Transverse colon (tissue), 4 donors: ENCODE results near the gene ECHS1. TPM values are rescaled to one million over a fixed set of nuclear protein-coding genes. Genes with fewer than 3 reads are reported as not detected.
A peak's percentile ranks its signal among the peaks of the same experiment; 100 is the strongest.
"Not testable (repeated sequence)": the region's sequence is repeated elsewhere in the genome, so short reads cannot be mapped to it uniquely, and the experiment has no call there.

ENCODE experiments used
- DNase-seq: peaks from one replicate; pipeline ENCODE4 v3.0.0-alpha.2; 2019
- H3K27ac ChIP-seq, 4 donors: fragments of 200-600 bp; sonication (generic); 2 replicates each; pipeline ENCODE4 v1.5.1; 2016 to 2018; ENCODE audit warnings: inconsistent platforms in 4 of 4
- H3K27me3 ChIP-seq: fragments of 200-600 bp; sonication (generic); 2 replicates; pipeline ENCODE4 v1.5.1; 2017; ENCODE audit warnings: inconsistent platforms
- H3K36me3 ChIP-seq, 4 donors: fragments of 200-600 bp; sonication (generic); 2 replicates each; pipeline ENCODE4 v1.5.1; 2017 to 2019; ENCODE audit warnings: inconsistent platforms in 4 of 4
- H3K4me1 ChIP-seq, 4 donors: fragments of 200-600 bp; sonication (generic); 2 replicates each; pipeline ENCODE4 v1.5.1; 2017 to 2020; ENCODE audit warnings: inconsistent platforms in 4 of 4
- H3K4me3 ChIP-seq, 4 donors: fragments of 200-600 bp; sonication (generic); 1 replicate in 1 of 4; 2 replicates in 3 of 4; pipeline versions ENCODE4 v1.5.1 to v1.6.1; 2017 to 2019; ENCODE audit warnings: inconsistent platforms in 4 of 4
- H3K9me3 ChIP-seq, 2 donors: fragments of 200-600 bp; sonication (generic); 2 replicates each; pipeline ENCODE4 v1.5.1; 2017 to 2019; ENCODE audit warnings: inconsistent platforms in 2 of 2
- CTCF ChIP-seq, 5 experiments: fragments of 200-600 bp in 3 of 5; fragments of 450-650 bp in 2 of 5; sonication (generic) in 3 of 5; IDR thresholded peaks; 1 replicate in 2 of 5; 2 replicates in 3 of 5; pipeline ENCODE4 v1.5.1; 2016 to 2017; ENCODE audit warnings: antibody characterized with exemption in 5 of 5, inconsistent platforms in 3 of 5, mild to moderate bottlenecking in 2 of 5, moderate library complexity in 1 of 5
- EP300 ChIP-seq: sonication (generic); formaldehyde crosslinking; IDR thresholded peaks from one replicate; pipeline ENCODE4 v1.6.1; 2017; ENCODE audit warnings: antibody characterized with exemption, low read depth
- POLR2A ChIP-seq: fragments of 450-650 bp; IDR thresholded peaks from one replicate; pipeline ENCODE4 v1.6.1; 2016; ENCODE audit warnings: antibody characterized with exemption, mild to moderate bottlenecking, moderate library complexity
- POLR2AphosphoS5 ChIP-seq, 3 donors: sonication (generic); formaldehyde crosslinking; IDR thresholded peaks; one replicate each; pipeline ENCODE4 v1.6.1; 2016; ENCODE audit warnings: antibody characterized with exemption in 3 of 3
- WGBS, 2 donors: methylation state at CpG; one replicate each; pipeline ENCODE4 v1.1.5; 2018; ENCODE audit warnings: low coverage in 1 of 2; 5-methylcytosine and 5-hydroxymethylcytosine counted together
- in situ Hi-C, 4 donors: fragments of 200-750 bp; cut with MboI; loops; one replicate each; pipeline versions ENCODE4 v1.15.0 to v1.15.1; 2017; ENCODE audit warnings: low sequenced_read_pairs in 3 of 4, low pct_ligation_motif_present in 1 of 4, low pct_unique_long_range_greater_than_20kb in 1 of 4
- intact Hi-C: fragments of 100-400 bp; cut with DNase I; formaldehyde crosslinking; loops from one replicate; pipeline ENCODE4 v1.15.1; 2023; ENCODE audit warnings: low total_unique reads
- total RNA-seq, 4 donors: library from RNA; depleted of rRNA; stranded (reverse); fragments of >200 nt; gene quantifications; one replicate each; pipeline ENCODE4 v1.1.0, GENCODE V29; 2016

Gene ECHS1
- total RNA-seq, 4 donors from 2014 or later: 48.3 to 165 (median 120) TPM

- Histone ChIP-seq H3K9me3 (no peaks in the 10 kb centered on the region), H3K4me3 (peak overlapping the region; percentile 14 to 45 (median 28)), H3K36me3 (no peaks in the 10 kb centered on the region), H3K27me3 (peaks cover 55% of the 10 kb centered on the region), H3K27ac (no peak overlapping the region), H3K4me1 (peaks cover 12 to 25% (median 23%) of the 10 kb centered on the region in 4 donors)
- WGBS, 2 donors: 6% methylated on average over 47 of the region's 91 CpGs; no CpG with 5 or more reads in 1 of the 2 donors
- TF ChIP-seq POLR2A: no peak
- no peak for TF ChIP-seq EP300
- TF ChIP-seq POLR2AphosphoS5 (IDR thresholded peaks at IDR 0.05): no peak
- no peak for TF ChIP-seq CTCF (IDR thresholded peaks at IDR 0.05)
- DNase-seq: no peak
- in situ Hi-C loops (loop anchor here in 1 of 4 donors (10.0 kb wide), 1 partner anchor 181 kb away; no protein-coding TSS in a partner anchor), intact Hi-C loops (loop anchor here (1.0 kb wide), 1 partner anchor 23 kb away; no protein-coding TSS in a partner anchor)
These were observed 47.5 kb downstream of the ECHS1 start for GRCh38 chr10:133325440-133326222.

- Histone ChIP-seq H3K4me3 (peak overlapping the region in 2 of 4 donors; percentile 33 to 45), H3K36me3 (no peaks in the 10 kb centered on the region), H3K4me1 (peaks cover 12 to 23% (median 20%) of the 10 kb centered on the region in 4 donors), H3K27ac (no peak overlapping the region), H3K9me3 (no peaks in the 10 kb centered on the region), H3K27me3 (peaks cover 52% of the 10 kb centered on the region)
- TF ChIP-seq EP300 (no peak), CTCF (IDR thresholded peaks at IDR 0.05) (no peak), POLR2AphosphoS5 (IDR thresholded peaks at IDR 0.05) (no peak), POLR2A (no peak)
- WGBS, 2 donors: 12% methylated on average over 20 of the region's 20 CpGs; no CpG with 5 or more reads in 1 of the 2 donors
- intact Hi-C loops: loop anchor here (1.0 kb wide), 1 partner anchor 23 kb away; no protein-coding TSS in a partner anchor
- DNase-seq: no peak
- in situ Hi-C loops: loop anchor here in 1 of 4 donors (10.0 kb wide), 1 partner anchor 180 kb away; no protein-coding TSS in a partner anchor
These were observed 48.3 kb downstream of the ECHS1 start for GRCh38 chr10:133324857-133325260.

GRCh38 chr10:133324198-133324792 lies 48.9 kb downstream of the ECHS1 start:
- peak; percentile 84 for DNase-seq
- no peaks in the 10 kb centered on the region for H3K36me3 ChIP-seq
- peak overlapping the region in 2 of 4 donors; percentile 7 to 37 for H3K27ac ChIP-seq
- intact Hi-C loops: no loop called here
- peaks cover 47% of the 10 kb centered on the region for H3K27me3 ChIP-seq
- H3K4me1 ChIP-seq: peaks cover 12 to 19% (median 17%) of the 10 kb centered on the region in 4 donors
- WGBS, 2 donors: 10% methylated on average over 5 of the region's 13 CpGs; no CpG with 5 or more reads in 1 of the 2 donors
- no peak for TF ChIP-seq POLR2A
- no peak for TF ChIP-seq POLR2AphosphoS5 (IDR thresholded peaks at IDR 0.05)
- TF ChIP-seq CTCF (IDR thresholded peaks at IDR 0.05): no peak
- in situ Hi-C loops: loop anchor here in 1 of 4 donors (10.0 kb wide), 1 partner anchor 179 kb away; no protein-coding TSS in a partner anchor
- H3K4me3 ChIP-seq: peak overlapping the region in 2 of 4 donors; percentile 24 to 32
- H3K9me3 ChIP-seq: no peaks in the 10 kb centered on the region

- Histone ChIP-seq H3K27me3 (peaks cover 33% of the 10 kb centered on the region), H3K4me1 (peaks cover 12 to 26% (median 23%) of the 10 kb centered on the region in 4 donors)
- DNase-seq, H3K4me3 ChIP-seq, H3K27ac ChIP-seq, H3K36me3 ChIP-seq, H3K9me3 ChIP-seq, intact Hi-C loops: not testable (repeated sequence)
- in situ Hi-C loops: loop anchor here in 1 of 4 donors (10.0 kb wide), 1 partner anchor 177 kb away; no protein-coding TSS in a partner anchor
- WGBS, 2 donors: 81 to 82% methylated on average over 2 to 13 of the region's 14 CpGs
These were observed 51.0 kb downstream of the ECHS1 start for GRCh38 chr10:133322064-133322709.

GRCh38 chr10:133320852-133321422 lies 52.2 kb downstream of the ECHS1 start:
- DNase-seq, H3K9me3 ChIP-seq, H3K27ac ChIP-seq, intact Hi-C loops, H3K36me3 ChIP-seq, H3K4me3 ChIP-seq: not testable (repeated sequence)
- peaks cover 10 to 23% (median 20%) of the 10 kb centered on the region in 4 donors for H3K4me1 ChIP-seq
- H3K27me3 ChIP-seq: peaks cover 21% of the 10 kb centered on the region
- in situ Hi-C loops: loop anchor here in 1 of 4 donors (10.0 kb wide), 1 partner anchor 176 kb away; no protein-coding TSS in a partner anchor
- WGBS, 2 donors: 95 to 100% methylated on average over 1 to 6 of the region's 6 CpGs
